Raji (cell line): ENCODE measurements around the gene HIBCH.

Source experiments
- POLR2A ChIP-seq: IDR thresholded peaks from 2 replicates; pipeline ENCODE4 v1.6.1; 2011; ENCODE audit warnings: low read depth, low read length, control low read depth; ENCODE audit not compliant: insufficient read depth

HIBCH gene

GRCh38 chr2:190159453-190159852, 160.2 kb downstream of the HIBCH start:
- no peak for TF ChIP-seq POLR2A

- no peak for TF ChIP-seq POLR2A
Measured at GRCh38 chr2:190158798-190159434, 160.7 kb downstream of the HIBCH start.

DNA sequence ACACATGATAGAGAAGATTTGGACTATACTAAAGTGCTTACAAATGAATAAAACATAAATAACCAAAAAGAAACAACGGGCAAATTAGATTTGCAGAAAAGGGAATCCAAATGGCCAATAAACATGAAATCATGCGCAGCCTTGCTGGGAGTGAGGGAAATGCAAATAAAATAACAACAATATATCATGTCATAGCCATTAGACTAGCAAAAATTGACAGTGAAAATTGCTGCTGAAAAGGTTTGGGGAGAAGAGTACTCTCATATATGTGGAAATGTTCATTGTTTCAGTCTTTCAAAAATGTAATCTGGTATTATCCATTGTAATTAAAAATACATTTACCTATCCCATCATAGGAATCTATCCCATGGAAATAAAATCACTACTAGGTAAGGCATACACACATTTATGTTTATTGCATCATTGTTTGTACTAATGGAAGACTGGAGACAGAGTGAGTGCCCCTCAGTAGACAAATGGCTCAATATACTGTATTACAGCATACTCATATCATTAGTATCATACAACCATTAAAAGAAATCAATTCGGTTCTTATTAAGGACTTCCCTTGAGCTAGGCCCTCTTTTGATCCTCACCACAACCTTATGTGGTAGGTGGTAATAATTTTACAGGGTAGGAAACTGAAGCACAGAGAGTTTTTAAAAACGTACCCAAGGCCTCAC, 163.0 kb downstream of the HIBCH start:
- no peak for TF ChIP-seq POLR2A
